A549 (cell line): ENCODE measurements around the gene CLIP1.

Experiments
- CEBPB ChIP-seq, 2 experiments: fragments of >200 bp in 1 of 2; sonication (Bioruptor Twin) in 1 of 2; formaldehyde crosslinking in 1 of 2; IDR thresholded peaks; 2 replicates each; pipeline ENCODE4 v1.6.1; 2012 to 2016
- ESRRA ChIP-seq: fragments of 150-350 bp; IDR thresholded peaks from 2 replicates; pipeline ENCODE4 v1.6.1; 2014; ENCODE audit warnings: mild to moderate bottlenecking, low read length, borderline replicate concordance
- TF ChIP-seq, protein P1 (sequence below): fragments of 250-450 bp; sonication (Bioruptor Pico); IDR thresholded peaks from 2 replicates; pipeline ENCODE4 v1.5.0; 2021; ENCODE audit warnings: mild to moderate bottlenecking, moderate library complexity, borderline replicate concordance
- TF ChIP-seq, protein P2 (sequence below): fragments of >200 bp; sonication (Bioruptor Twin); formaldehyde crosslinking; IDR thresholded peaks from 3 replicates; pipeline ENCODE4 v1.5.1; 2016

DNA sequence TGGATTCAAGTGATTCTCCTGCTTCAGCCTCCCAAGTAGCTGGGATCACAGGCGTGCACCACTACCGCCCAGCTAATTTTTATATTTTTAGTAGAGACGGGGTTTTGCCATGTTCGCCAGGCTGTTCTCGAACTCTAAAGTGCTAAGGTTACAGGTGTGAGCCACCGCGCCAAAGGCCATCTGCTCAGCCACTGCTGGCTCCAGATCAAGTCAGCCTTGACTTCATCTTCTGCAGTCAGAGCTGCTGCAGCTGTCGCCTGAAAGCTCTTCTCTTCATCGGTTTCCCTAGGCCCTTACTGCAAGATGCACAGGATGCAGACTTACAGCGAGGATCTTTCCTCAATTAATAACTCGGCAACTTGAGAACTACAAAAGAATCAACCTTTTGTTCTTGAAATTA, 66.8 kb downstream of the CLIP1 start:
- TF ChIP-seq CEBPB (IDR thresholded peaks at IDR 0.05) (no peak), ESRRA (no peak)
- TF ChIP-seq, protein P1, sequence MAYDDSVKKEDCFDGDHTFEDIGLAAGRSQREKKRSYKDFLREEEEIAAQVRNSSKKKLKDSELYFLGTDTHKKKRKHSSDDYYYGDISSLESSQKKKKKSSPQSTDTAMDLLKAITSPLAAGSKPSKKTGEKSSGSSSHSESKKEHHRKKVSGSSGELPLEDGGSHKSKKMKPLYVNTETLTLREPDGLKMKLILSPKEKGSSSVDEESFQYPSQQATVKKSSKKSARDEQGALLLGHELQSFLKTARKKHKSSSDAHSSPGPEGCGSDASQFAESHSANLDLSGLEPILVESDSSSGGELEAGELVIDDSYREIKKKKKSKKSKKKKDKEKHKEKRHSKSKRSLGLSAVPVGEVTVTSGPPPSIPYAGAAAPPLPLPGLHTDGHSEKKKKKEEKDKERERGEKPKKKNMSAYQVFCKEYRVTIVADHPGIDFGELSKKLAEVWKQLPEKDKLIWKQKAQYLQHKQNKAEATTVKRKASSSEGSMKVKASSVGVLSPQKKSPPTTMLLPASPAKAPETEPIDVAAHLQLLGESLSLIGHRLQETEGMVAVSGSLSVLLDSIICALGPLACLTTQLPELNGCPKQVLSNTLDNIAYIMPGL = no peak
- TF ChIP-seq, protein P2, sequence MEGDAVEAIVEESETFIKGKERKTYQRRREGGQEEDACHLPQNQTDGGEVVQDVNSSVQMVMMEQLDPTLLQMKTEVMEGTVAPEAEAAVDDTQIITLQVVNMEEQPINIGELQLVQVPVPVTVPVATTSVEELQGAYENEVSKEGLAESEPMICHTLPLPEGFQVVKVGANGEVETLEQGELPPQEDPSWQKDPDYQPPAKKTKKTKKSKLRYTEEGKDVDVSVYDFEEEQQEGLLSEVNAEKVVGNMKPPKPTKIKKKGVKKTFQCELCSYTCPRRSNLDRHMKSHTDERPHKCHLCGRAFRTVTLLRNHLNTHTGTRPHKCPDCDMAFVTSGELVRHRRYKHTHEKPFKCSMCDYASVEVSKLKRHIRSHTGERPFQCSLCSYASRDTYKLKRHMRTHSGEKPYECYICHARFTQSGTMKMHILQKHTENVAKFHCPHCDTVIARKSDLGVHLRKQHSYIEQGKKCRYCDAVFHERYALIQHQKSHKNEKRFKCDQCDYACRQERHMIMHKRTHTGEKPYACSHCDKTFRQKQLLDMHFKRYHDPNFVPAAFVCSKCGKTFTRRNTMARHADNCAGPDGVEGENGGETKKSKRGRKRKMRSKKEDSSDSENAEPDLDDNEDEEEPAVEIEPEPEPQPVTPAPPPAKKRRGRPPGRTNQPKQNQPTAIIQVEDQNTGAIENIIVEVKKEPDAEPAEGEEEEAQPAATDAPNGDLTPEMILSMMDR = no peak
